ENCODE results near the gene DNAH5.

DNAH5 gene

GRCh38 chr5:13945271-13945670, 783 bp upstream of the DNAH5 start:
- no peak for DNase-seq (ENCODE audit: low read depth in 4 of 4, low spot score in 1 of 4)

- no peak for DNase-seq (ENCODE audit: low read depth in 4 of 4, low spot score in 1 of 4)
These were observed 812 bp downstream of the DNAH5 start for GRCh38 chr5:13943676-13944075.

DNA sequence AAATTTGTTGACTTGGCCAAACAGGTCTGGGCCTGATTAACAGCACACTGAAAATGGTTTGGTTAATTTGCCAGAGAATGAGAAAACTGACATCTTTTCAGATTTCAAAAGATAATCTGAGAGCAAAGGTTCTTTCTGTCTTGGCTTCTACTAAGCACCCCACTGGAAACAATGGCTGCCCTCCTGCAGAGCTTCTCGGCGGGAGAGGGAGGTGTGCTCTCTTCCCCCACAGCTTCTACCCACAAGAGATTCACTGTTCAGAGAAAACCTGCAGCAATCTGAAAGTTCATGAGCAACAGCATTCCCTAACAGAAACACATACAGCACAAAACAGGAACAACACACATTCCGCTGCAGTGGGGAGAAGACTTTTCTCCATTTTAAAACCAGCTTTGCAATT, 3.0 kb downstream of the DNAH5 start:
- no peak for DNase-seq (ENCODE audit: low read depth in 4 of 4, low spot score in 1 of 4)

DNA sequence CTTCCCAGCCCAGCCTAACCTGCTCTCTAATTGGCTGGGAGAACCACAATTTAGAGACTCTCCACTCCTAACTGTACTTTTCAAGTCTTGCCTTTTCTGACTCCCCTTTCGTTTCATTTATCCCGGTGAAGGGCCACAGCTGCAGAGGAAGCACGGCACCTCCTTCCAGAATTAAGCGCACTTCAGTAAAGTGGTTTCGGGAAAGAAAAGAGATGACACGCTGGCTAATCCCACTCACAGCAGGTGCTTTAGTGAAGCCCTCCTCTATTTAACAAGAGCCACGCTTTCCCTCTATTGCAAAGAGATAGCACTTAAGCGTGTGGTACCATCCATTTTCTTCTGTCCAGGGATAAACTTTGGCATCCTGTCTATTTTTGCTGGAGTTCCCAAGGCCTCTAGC, 4.8 kb downstream of the DNAH5 start:
- DNase-seq (ENCODE audit: low read depth in 4 of 4, low spot score in 1 of 4): no peak

- DNase-seq (ENCODE audit: low read depth in 4 of 4, low spot score in 1 of 4): no peak
These were observed 9.6 kb downstream of the DNAH5 start for GRCh38 chr5:13934921-13935320.

GRCh38 chr5:13934125-13934524, 10.4 kb downstream of the DNAH5 start:
- no peak for DNase-seq (ENCODE audit: low read depth in 4 of 4, low spot score in 1 of 4)

DNA sequence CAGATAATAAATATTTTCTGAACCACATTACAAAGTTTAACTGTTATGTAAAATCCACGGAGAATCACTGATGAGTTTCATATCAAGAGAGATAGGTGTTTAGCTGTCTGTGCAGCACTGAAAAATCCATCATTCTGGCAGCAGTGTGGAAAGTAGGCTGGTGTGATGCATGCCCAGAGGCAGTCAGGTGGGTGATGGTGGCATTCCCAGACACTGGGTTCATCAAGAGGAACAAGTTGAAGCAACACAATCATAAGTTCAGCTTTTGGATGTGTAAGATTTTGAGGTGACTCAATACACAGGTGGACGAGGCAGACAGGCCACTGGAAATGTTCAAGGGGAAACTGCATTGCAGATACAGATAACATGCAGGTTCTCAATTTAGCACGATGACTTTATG, 11.9 kb downstream of the DNAH5 start:
- DNase-seq (ENCODE audit: low read depth in 4 of 4, low spot score in 1 of 4): no peak

- DNase-seq (ENCODE audit: low read depth in 4 of 4, low spot score in 1 of 4): no peak
These were observed 12.5 kb downstream of the DNAH5 start for GRCh38 chr5:13932011-13932410.

- no peak for DNase-seq (ENCODE audit: low read depth in 4 of 4, low spot score in 1 of 4)
These were observed 13.8 kb downstream of the DNAH5 start for GRCh38 chr5:13930541-13931171.

GRCh38 chr5:13926731-13927130, 17.8 kb downstream of the DNAH5 start:
- DNase-seq (ENCODE audit: low read depth in 4 of 4, low spot score in 1 of 4): no peak

DNA sequence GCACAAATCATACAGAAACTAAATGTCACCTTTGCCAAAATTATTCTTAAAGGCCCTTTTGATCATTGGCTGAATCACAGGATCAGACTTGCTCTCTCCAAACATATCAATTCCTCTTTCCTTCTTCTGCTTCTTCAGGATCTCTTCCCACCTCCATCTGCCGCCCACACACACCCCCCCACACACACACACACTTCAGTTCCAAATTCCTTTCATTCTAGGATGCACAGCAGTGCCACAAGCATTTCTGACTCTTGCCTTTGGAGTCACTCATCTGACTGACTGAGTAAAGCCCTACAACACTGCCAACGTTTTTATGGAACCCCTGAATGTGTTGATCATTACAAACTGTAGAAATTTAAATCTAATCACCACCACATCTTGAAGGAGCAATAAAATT, 22.9 kb downstream of the DNAH5 start:
- no peak for DNase-seq (ENCODE audit: low read depth in 4 of 4, low spot score in 1 of 4)

DNA sequence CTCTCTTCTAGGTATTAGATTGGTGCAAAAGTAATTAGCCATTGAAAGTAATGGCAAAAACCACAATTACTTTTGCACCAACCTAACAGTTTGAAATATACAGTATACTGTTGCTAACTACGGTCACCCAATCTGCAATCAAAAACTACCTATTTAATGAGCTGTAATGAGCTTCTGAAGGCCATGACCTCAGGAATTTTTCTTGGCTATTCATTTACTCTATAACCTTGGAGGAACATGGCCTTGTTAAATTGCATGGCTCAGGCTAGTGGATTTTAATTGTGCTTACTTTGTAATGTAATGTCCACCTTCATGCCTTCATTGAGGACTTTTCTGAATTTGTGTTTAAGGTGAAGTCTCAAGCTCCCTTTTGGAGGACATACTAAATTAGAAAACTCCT, 24.7 kb downstream of the DNAH5 start:
- no peak for DNase-seq (ENCODE audit: low read depth in 4 of 4, low spot score in 1 of 4)

DNA sequence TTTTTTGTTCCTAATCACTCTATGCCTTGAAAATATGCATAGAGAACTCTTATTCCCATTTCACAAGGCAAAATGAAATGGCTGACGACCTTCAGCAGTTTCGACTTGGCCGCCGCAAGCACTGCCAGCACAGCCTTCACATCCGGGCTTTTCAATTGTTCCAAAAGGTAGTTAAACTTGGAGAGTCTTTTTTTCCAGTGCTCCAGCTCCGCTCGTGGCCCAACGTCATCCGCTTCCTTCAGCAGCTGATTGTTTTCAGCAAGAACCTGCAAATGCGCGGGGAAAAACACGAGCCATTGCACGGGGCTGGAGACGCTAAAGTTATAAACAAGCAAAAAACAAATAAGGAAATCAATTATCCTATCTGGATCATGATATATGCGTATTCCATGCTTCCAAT, 25.4 kb downstream of the DNAH5 start:
- no peak for DNase-seq (ENCODE audit: low read depth in 4 of 4, low spot score in 1 of 4)

DNA sequence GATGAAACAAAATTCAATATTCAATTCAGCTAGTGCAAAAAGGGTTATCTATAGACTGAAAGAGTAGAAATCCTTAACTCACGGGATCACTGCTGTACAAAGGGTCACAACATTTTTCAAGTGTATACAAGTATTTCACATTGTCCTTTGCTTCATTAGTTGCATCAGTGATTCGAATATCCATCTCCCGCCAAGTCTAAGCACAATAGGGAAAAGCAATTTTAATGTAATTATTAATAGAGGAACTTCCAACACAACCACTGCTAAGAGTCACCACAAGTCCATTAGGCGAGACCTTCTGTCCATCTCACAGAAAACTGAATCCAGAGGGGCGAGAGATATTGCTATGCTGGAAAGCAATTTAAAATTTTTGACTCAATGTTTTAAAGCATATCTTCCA, 27.4 kb downstream of the DNAH5 start:
- no peak for DNase-seq (ENCODE audit: low read depth in 4 of 4, low spot score in 1 of 4)

- no peak for DNase-seq (ENCODE audit: low read depth in 4 of 4, low spot score in 1 of 4)
These were observed 30.5 kb downstream of the DNAH5 start for GRCh38 chr5:13913962-13914361.

DNA sequence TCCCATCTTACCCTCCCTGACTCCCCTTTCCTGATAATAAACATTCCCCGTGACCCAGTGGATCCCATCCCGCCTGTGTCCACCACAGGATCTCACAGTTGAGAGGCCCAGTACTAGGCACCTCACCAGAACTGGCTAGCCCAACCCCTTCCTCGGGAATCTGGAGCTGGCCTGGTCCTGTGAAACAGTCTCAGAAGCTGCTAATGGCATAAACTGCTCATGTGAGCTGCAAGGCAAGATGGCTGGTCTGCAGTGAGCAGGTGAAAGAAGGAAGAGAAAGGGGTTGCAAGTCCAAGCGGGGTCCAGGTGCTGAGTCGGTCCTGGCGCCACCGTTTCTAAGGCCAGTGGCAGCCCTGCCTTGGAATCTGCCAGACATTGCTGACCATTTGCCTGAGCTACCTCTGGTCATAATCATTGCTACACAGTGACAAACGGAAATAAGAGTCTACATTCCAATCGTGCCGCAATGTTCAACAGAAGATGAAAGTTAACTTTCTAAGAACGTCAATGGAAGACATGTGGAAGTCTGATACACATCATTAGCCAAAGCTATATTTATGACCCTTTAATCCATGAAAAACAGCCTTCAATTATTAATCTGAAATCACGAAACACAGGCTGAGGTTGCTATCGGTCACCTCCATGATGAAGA, 33.7 kb downstream of the DNAH5 start:
- no peak for DNase-seq (ENCODE audit: low read depth in 4 of 4, low spot score in 1 of 4)

GRCh38 chr5:13910201-13910600, 34.3 kb downstream of the DNAH5 start:
- no peak for DNase-seq (ENCODE audit: low read depth in 4 of 4, low spot score in 1 of 4)

DNA sequence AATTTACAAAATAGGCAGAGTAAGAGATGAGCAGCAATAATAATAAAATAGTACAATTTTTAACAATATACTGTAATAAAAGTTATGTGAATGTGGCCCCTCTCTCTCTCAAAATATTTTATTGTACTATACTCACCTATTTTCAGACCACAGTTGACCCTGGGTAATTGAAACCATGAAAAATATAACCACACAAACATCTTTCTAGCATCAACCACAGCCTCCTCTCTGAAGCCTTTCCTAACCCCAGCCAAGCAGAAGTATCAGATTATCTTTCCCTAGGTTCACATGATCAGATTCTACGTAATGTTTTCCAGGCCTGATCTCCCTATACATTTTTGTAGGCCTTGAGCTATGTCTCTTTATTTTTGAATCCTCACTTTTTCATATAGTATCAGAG, 35.2 kb downstream of the DNAH5 start:
- DNase-seq (ENCODE audit: low read depth in 4 of 4, low spot score in 1 of 4): no peak

DNA sequence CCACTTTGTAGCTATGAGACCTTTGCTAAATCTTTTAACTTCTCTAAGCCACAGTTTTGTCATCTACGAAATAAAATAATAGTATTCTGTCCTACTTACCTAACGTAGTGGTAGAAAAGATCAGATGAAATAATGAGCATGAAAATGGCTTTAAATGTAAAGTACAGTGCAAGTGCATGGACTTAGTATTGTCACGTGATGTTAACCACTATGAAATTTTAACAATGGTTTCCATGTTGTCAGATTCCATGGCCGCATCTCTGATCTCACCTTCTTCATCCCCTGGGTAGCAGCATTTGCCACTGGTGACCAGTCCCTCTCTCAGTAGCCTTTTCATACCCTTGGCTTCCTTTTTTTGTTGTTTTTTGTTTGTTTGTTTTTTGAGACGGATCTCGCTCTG, 45.9 kb downstream of the DNAH5 start:
- DNase-seq (ENCODE audit: low read depth in 4 of 4, low spot score in 1 of 4): no peak

- DNase-seq (ENCODE audit: low read depth in 4 of 4, low spot score in 1 of 4): no peak
These were observed 66.1 kb downstream of the DNAH5 start for GRCh38 chr5:13878357-13878756.

DNA sequence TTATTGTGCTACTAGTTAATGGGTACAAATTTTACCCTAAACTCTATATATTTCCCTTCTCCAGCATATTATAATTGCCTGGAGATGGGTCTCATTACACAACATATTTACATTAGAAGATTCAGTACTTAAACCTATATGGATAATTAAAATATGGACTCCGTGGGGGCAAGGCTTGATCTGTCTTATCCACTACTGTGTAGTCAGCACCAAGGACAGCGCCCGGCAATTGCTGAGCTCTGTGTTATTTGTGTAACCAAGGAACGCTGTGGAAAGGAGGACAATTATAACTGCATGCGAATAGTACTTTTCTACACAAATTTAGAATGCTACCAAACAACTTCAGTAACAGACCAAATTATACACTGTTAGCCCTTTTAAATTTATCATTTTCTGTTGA, 77.7 kb downstream of the DNAH5 start:
- no peak for DNase-seq (ENCODE audit: low read depth in 4 of 4, low spot score in 1 of 4)

- DNase-seq (ENCODE audit: low read depth in 4 of 4, low spot score in 1 of 4): no peak
These were observed 79.2 kb downstream of the DNAH5 start for GRCh38 chr5:13865312-13865711.

DNA sequence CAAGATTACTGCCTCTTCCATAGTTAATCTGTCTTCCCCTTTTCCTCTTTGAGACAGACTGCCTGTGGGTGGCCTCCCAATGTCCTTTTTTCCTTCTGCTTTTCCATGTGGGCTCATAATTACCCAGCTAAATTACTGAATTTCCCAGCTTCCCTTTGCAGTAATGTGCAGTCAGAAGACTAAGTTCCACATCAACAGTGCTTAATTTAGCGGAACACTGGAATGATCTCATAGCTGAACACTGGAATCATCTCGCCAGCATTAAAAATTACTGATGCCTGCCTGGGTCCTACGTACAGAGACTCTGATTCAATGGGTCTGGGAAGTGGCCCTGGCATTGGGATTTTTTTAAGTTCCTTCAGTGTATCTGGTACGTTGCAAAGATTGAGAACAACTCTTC, 84.3 kb downstream of the DNAH5 start:
- DNase-seq (ENCODE audit: low read depth in 4 of 4, low spot score in 1 of 4): no peak

Measured in stimulated activated CD4-positive, alpha-beta T cell treated with anti-CD3 and anti-CD28 coated beads, Interleukin-1b, Interleukin-23, amount 100 ng/mL, for 24 hours (primary cell).